Suppressor macrophage treated with lipopolysaccharide for 4 hours (primary cell): ENCODE measurements around the gene CDC42BPG.
A peak's percentile ranks its signal among the peaks of the same experiment; 100 is the strongest.

Source experiments
- DNase-seq: peaks from one replicate; pipeline ENCODE4 v3.0.0-alpha.2; 2020

The CDC42BPG gene

DNA sequence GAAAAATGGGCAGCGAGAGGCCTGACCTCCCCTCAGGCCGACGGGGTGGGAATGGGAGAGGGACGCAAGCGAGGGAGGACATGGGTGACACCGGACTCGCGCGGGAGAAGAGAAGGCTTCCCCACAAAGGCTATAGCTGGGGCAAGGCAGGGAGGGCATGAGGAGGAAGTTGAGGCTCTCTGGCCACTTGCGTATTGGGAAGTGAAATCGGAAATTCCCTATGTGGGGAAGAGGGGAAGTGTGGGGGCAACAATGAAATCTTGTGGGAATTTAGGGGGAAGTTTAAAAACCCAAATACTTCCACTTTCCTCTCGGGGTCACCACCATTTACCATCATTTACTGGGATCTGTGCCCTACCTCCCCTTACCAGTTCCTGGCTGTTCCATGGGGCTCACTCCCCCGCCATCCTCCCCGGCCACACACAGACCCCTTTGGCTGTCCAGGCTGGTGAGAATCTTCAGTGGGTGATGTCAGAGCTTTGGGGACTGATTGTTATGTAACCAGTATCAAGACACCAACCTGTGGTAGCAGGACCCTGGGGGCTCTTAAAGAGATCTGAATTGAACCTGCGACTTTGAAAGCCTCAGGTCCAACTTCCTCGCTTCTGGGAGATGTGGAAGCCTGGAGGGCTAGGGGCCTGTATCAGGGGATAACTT, 34.9 kb upstream of the CDC42BPG start:
- peak; percentile 97 for DNase-seq

DNA sequence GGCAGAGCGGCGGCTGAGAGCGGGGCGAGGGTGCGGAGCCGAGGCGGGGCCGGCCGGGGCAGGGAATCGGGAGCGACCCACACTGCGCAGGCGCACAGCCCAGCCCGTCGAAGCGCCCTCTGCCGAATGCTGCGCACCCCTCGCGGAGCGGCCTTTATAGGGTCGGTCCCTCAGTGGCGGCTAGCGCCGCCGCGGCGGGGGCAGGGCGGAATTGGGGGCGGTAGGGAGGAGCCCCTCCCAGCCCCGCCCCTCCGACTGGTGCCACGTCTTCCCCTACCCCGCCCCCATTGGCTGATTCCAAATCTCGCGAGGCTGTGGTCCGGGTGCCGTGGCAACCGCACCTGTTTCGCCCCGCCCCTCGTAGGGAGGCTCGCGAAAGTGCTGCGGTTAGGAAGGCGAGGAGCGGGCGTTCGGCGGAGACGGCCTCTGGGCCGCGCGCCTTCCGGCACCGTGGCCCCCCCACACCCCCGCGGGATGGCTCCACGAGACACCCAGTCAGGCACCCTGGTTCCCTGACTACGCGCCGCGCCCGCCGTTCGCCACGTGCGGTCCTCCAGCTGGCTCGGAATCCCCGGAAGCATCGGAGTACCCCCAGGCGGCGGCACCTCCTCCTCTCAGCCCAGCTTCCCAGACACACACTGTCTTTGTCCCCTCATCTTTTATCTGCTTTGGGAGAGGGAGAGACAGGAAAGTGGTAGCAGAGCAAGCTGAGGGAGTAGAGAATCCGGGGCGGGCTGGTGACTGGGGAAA, 34.2 kb upstream of the CDC42BPG start, which contains the start of gene EHD1:
EHD1 (minus strand) TSS at position 128 of the 750 bp plus-strand sequence. CDS start 157 bp downstream, outside the sequence.
- peak; percentile 100 for DNase-seq

DNA sequence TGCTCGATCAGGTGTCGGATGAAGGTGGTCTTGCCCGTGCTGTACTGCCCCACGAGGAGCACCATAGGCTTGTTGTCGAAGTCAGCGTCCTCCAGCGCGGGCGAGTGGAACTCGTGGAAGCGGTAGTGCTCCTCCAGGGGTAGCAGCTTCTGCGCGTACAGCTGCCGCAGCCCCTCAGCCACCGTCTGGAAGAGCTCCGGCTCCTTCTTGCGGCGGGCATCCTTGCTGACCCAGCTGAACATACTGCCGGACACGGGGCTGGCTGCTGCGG, 33.7 kb upstream of the CDC42BPG start:
- no peak for DNase-seq

DNA sequence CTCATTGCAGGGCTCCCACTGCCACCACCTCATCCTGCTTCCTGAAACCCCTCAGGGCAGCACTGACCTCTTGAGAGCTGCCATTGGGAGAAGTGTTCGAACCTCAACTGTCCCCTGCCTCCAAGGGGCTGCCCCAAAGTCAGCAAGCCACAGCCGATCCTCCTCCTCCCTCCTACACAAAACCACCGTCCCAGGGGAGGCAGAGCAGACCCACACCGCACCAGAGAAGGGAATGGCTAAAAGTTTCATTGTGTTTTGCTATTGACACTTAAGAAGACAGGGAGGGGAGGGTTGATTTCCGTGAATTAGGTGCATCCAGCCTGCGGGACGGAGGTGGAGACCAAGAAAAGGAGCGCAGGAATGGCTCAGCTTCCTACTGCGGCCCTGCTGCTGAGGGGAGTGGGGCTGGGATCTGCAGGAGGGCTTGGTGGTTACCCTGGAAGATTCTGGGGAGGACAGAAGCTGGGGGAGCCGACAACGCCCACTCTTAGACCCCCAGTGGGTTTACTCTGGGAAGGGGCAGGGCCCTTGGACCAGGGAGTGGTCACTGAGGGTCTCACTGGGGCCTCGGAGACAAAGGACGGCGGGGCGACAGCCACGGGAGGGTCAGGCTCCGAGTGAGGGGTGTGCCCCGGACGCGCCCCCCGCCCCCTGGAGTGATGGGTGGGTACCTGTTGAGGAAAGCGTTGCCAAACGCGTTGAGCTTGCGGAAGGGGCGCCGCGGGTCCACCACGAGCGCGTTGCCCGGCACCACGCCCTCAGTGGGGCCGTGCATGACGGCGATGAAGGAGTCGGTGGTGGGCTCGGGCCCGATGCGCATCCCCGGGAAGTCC, 33.2 kb upstream of the CDC42BPG start:
- DNase-seq, result no peak

GRCh38 chr11:64876835-64877341, 32.4 kb upstream of the CDC42BPG start:
- DNase-seq, result no peak

DNA sequence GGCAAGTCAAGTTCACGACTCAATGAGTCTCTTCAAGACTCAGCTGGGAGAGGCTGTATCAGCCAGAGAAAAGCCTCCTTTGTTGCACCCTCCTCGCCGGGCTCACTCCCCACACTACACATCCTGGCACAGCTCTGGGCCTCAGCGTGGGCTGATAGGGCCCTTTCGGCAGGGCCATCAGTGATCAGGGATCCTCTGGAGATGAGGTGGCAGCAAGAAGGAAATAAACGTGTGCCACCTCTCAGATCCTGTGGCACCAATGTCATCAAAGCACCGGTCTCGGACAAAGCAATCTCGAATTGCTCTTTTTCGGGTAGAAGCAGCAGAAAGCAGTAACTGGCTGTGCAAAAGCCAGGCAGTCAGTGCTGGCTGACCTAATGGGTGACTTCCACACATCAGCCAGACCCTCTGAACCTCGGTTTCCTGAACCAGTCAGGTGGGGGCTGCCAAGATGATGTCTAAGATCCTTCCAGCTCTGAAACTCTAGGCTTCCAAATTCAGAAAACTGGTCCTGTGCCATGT, 31.8 kb upstream of the CDC42BPG start:
- no peak for DNase-seq

GRCh38 chr11:64875369-64876228, 31.1 kb upstream of the CDC42BPG start:
- DNase-seq, result no peak

DNA sequence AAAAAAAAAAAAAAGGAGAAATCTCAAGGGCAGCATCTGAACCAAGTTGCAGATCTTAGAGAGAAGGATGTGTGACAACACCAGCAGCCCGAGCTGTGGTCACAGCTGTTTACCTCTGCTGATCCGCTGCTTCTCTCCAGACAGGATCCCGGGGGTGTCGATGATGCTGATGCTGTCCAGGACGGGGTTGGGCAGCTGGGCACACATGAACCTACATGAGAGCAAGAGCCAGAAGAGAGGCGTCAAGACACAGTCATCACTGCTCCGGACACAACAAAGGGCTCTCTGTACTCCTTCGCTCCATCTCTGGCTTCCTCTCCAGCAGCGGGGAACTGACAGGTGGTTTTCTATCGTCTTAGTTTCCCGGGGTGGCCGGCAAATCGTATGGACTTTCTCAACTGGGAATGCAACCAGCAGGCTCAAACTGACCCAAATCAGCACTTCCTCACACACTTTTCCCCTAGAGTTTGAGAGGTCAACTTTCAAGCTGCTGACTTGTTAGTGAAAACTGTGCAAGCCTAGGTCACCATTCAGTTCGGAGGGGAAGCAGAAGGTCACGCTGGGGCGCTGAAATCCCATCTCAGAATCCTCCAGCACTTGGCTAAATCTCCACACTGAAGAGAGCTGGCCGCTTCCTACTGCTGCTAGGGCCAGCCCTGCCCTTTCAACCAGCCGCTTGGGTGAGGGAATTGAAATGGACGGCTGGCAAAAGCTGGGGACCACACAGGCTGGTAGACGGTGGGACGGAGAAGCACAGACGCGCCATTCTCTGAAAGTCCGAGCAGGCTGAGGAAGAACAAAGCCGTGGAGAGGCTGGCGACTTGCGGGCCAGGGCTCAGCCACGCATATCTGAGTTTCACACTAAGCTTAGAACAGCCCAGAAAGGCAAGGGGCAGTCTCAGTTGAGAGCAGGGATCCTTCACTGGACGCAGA, 30.1 kb upstream of the CDC42BPG start:
- peak; percentile 38 for DNase-seq

DNA sequence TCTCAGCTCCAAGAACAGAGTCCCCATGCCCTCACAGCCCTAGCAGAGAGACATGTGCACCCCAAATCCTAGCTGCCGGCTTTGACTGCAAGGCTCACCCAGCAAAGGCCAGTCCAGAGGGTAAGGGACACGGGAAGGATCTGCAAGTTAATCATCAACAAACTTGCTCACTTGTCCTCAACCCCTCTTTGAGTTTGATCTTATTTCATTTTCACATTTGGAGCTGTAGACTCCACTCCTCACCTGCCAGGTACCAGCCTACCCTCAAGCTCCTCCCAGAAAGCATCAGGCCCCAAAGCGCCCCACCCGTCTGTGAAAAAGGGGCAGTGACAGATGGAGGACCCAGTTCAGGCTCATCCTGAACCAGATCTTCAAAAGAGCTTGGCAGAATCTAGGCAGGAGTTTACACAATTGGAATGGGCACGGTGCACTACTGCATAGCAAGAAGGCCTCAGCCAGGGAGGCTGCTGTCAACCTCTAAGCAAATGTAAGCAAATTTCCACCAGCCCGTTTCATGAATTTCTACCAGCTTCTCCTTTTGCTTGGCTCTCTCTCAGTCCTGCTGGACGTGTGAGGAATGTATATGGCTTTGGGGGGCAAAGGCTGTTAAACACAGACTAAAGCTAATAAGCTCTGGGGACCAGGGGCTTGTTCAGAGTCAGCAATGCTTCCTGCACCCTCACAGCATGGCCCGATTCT, 28.5 kb upstream of the CDC42BPG start:
- no peak for DNase-seq

DNA sequence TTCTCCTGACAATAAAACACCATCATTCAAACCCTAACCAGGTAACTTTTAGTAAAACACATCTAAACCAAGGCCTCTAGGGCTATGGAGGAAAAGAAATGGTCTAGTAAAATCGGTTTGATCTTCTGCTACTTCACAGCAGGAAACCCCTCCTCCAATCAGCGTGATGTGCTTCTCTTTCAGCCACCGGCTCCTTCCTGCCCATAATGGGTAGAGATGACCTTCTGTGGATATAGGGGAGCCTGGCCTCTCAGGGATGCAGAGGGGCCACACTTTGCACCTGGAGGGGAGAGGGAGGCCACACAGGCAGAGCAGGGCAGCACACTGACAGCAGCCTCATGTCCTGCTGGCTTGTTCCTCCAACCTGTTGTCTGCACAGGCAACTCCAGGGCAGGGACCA, 27.0 kb upstream of the CDC42BPG start:
- no peak for DNase-seq

DNA sequence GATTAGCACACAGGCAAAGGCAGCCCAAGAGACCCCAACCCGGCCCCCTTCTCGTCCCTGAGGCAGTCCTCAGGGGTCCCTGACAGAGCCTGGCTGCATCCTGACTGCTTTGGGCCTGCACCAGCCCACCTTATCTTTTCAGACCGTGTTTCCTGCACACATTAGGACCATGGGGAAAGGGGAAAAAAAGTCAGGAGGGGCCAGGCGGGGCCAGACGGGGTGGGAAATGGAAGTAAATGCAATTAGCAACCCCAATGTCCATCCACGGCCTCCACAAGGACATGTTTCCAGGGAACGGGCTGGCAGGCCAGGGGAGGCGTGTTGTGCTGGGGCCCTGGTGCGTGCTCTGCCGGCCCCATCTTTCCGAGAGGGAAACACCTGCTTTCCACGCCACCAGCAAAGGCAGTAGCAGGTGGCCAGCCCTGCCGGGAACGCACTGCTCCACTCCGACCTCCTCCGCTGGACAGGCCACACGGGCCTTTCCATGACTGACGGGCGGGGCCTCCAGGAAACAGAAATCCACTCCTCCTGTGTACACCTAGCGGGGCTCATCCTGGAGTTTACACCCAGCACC, 26.5 kb upstream of the CDC42BPG start:
- no peak for DNase-seq

GRCh38 chr11:64870176-64870892, 25.9 kb upstream of the CDC42BPG start:
- peak; percentile 93 for DNase-seq

DNA sequence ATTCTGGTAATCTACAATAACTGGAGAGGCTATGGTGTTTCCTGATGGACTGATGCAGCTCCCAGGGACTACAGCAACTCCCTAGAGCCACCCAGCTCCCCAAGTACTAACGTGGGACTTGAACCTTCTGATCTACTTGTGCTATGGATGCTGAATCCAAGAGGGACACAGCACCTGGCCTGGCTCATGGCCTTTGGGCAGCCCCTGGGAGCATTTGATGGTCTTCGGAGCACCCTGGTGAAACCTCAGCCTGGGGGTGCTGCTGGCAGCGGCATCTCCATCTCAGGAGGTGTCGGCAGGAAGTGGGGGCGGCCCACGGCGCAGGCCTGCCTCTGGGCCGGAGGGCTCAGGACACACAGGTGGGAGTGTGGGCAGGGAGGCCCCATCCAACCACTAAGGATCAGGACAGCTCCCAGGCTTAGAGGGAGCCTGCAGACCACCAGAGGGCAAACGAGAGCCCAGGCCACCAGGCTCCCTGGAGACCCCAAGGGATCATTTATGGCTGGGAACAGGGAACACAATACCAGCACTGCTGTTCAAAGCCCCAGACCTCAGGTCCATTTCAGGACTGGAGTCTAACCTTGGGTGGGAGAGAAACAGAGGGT, 25.2 kb upstream of the CDC42BPG start:
- no peak for DNase-seq

DNA sequence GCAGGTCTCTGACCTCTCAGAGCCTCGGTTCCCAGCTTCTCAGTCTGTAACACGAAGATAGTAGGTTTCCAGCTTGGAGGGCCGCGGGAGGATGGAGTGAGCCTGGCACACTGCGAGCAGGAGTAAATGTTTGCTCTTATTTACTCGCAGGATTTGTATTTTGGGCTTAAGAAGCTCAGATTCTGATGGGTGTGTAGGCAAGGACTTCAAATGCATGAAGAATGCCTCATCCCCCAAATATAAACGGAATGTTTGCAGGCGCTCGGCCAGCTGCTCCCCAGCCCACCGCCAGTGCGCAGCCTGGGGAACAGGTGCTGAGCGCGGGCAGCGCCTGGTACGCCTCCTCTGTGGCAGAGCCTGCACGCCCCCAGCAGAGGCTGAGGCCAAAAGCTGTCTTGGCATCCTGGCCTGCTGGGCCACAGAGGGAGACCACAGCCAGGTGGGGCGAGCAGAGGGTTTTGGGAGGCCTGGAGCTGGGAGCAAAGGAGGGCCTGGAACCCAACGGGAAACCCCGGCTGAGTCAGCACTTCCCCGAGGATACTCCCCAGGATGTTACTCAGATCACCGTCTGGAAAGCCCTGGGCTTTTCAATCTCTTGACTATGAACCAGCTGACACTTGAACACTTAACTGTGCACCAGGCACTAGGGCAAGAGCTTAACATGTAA, 24.6 kb upstream of the CDC42BPG start:
- peak; percentile 84 for DNase-seq

DNA sequence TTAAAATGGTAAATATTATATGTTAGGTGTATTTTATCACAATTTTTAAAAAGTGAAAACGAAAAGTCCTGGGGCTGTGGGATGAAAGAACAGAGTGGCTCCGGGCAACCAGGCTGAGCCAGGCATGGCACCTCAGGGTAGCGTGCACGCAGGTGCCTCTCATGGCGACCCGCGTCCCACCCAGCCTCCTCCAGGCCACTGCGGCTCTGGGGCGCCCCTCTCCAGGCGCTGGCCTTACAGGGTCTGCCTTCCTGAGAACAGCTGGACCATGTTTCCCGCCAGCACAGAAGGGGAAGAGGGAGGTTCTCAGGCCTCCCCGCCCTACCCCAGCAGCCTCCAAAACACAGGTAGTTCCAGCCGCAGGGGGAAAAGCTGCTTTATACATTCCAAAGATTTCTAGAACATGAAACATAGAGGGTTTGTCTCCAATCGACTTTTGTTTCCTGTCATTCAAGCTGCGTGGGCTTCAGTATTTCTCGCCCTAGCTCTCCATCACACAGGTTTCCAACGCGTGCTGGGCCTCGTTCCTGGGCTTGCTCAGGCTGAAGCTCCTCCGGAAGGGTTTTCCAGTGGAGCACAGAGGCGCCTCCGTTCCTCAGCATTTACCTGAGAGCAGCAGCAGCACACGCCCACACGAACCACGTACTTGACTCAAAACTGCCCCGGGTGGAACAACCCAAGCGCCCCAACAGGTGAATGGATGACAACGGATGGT, 23.5 kb upstream of the CDC42BPG start:
- DNase-seq, result peak; percentile 3

GRCh38 chr11:64866173-64866491, 21.7 kb upstream of the CDC42BPG start:
- DNase-seq, result no peak

- peak; percentile 90 for DNase-seq
Observed at GRCh38 chr11:64865286-64866172, 21.1 kb upstream of the CDC42BPG start.
